Superior temporal gyrus (tissue), 1 donor: ENCODE results near the gene ITSN1.
"Not testable (repeated sequence)": the region's sequence is repeated elsewhere in the genome, so short reads cannot be mapped to it uniquely, and the experiment has no call there.

Source experiments
- DNase-seq: peaks from one replicate; pipeline ENCODE4 v3.0.0-alpha.2; 2016; ENCODE audit errors: extremely low spot score

The ITSN1 gene

GRCh38 chr21:33931052-33931798, 288.9 kb downstream of the ITSN1 start:
- not testable (repeated sequence) for DNase-seq

DNA sequence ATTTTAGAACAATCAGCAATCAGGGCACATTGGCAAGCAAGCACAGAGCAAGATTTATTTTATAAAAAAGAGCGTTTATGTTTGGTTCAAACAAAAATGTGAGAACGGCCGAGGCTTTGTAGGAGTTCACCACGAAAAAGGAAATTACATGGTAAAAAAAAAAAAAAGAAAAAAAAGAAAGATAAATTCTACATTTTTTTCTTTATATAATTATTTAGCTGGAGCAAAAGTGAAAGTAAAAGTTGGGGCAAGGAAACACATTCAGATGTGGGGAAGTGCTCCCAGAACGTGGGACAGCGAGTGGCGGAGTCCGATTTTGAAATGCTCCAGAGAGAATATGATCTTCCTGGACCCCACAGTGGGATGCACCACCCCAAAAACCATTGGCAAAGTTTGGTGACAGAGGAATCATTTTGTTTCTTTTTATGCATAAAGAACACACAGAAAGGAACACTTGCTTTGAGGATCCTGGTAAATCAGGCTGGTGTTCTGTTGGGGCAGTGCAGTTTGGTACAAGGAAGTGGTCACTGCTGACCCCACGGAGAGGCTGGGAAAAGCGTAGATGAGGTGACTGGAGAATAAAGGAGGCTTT, 289.6 kb downstream of the ITSN1 start:
- DNase-seq: no peak

DNA sequence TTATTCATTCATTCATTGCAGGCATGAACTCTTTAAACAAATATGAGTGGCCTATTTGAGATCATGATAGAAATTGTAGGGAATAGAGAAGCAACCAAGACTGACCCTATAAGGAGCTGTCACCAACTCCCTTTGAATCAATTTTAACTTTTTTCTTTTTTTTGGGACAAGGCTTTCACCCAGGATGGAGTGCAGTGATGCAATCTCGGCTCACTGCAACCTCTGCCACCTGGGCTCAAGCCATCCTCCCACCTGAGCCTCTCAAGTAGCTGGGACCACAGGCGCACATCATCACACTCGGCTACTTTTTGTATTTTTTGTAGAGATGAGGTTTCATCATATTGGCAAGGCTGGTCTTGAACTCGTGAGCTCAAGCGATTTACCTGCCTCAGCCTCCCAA, 290.4 kb downstream of the ITSN1 start:
- no peak for DNase-seq

- DNase-seq: no peak
Measured at GRCh38 chr21:33936301-33937038, 294.2 kb downstream of the ITSN1 start.

DNA sequence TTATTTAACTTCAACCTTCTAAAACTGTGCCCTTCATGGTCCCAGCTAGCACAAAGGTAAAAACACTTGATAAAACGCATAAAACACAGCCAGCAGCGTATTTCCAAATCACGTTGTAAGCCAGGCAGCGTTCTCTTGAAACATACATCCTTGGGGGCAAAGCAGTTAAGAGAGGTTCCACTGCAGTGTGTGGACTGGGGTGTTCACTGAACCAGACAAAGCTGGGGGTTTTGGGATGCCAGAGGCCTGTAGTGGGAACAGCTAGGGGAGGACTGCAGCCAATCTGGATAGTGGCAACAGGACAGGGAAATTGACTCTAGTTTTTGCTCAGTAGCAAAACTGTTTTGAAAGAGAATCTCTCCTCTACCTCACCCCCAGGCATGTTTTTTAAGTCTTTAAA, 294.8 kb downstream of the ITSN1 start:
- DNase-seq: no peak

DNA sequence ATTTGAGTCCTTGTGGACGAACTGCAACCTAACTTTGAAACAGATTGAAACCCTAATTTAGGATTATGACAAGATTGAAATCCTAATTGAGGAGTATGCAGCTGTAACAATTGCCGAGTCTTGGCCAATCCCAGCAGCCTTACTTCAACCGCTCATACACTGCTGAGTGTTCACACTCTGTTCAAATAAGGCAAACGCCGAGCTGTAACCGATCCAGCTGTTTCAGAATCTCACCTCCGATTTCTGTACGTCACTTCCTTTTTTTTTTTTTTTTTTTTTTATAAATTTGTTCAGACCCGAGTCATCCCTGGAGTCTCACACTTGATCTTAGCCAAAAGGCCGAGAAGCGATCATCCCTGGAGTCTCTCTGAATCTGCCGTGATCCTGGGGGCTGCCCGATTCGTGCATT, 295.6 kb downstream of the ITSN1 start:
- no peak for DNase-seq

DNA sequence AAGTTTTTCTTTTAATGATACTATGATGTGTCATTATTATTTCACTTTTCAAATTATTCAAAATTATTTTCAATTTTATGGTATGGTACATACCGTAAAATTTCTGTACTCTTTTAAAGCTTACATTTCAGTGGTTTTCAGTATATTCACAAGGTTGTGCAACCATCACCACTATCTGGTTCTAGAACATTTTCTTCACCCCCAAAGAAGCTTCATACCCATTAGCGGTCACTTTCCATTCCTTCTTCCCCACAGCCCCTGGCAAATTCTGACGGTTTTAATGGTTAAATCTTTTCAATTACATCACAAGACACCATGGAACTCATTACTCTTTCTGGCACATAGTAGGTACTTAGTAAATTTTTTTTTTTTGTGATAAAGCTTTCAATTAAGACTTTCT, 296.1 kb downstream of the ITSN1 start:
- no peak for DNase-seq

- no peak for DNase-seq
Measured at GRCh38 chr21:33939226-33939625, 296.9 kb downstream of the ITSN1 start.

DNA sequence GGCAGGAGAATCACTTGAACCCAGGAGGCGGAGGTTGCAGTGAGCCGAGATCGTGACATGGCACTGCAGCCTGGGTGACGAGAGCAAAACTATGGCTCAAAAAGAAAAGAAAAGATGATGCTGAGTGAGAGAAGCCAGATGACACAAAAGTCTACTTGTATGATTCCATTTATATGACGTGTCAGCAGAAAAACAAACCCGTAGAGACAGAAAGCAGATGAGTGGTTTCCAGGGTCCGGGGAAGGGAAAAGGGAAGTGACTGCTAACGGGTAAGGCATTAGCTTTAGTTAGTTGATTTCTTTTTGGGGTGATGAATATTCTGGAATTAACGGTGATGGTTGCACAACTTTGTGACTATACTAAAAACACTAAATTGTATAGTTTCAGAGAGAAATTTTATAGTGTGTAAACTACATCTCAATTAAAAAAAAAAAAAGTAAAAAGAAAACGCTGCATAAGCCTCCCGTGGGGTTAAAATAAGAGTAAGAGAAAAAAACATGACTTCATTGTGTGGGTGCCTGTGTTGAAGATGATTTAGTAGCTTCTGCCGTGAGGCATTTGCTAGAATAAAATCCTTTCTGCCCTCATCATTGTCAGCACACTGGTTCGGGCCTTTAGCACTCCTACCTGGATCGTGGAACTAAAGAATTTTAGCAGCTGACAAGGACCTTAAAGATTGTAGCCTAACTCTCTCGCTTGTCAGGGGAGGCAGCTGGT, 298.0 kb downstream of the ITSN1 start:
- DNase-seq: no peak

DNA sequence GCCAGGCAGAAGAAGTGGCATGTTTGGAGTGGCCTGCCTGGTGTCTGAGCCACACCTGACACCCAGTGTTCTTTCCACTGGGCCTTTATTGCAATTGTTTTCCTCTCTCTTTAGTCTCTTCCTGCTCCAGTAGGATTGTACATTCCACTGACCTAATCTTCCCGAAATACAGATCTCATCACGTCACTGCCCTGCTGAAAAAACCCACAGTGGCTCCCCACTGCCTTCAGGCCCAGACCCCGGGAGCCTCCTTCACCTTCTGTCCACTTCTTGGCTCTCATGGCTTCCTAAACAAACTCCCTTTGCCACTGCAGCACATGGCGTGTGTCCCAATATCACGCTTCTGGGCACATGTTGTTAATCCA, 298.6 kb downstream of the ITSN1 start:
- DNase-seq: no peak

- no peak for DNase-seq
Measured at GRCh38 chr21:33942426-33942825, 300.1 kb downstream of the ITSN1 start.

DNA sequence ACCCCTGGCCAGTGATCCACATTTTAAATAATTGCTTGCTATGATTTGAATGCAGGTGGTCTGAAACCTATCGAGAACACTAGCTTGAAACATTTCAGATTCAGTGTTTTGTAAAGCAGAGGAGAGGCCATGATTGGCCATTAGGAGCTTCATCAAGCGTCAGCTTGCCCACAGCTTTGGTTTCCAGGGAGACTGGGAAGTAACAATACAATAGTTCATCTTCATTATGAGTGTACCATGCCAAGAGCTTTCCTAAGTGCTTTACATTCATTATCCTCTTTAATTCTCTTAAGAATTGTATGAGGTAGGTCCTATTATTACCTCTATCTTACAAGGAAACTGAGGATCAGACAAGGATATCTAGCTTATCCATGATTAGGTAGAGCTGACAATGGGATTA, 301.0 kb downstream of the ITSN1 start:
- DNase-seq: no peak

DNA sequence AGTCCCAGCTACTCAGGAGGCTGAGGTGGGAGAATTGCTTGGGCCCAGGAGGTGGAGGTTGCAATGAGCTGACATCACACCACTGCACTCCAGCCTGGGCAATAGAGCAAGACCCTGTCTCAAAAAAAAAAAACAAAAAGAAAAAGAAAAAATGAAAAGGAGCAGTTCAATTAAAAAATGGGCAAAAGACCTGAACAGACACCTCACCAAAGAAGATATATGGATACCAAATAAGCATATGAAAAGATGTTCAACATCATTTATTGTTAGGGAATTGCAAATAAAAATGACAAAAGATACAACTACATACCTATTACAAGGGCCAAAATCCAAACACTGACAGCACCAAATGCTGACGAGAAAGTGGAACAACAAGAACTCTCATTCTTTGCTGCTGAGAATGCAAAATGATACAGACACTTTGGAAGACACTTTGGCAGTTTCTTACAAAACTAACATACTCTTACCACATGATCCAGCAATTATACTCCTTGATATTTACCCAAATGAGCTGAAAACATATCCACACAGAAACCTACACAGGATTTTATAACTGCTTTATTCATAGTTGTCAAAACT, 302.0 kb downstream of the ITSN1 start:
- DNase-seq: no peak

- no peak for DNase-seq
Measured at GRCh38 chr21:33945652-33946270, 303.5 kb downstream of the ITSN1 start.

DNA sequence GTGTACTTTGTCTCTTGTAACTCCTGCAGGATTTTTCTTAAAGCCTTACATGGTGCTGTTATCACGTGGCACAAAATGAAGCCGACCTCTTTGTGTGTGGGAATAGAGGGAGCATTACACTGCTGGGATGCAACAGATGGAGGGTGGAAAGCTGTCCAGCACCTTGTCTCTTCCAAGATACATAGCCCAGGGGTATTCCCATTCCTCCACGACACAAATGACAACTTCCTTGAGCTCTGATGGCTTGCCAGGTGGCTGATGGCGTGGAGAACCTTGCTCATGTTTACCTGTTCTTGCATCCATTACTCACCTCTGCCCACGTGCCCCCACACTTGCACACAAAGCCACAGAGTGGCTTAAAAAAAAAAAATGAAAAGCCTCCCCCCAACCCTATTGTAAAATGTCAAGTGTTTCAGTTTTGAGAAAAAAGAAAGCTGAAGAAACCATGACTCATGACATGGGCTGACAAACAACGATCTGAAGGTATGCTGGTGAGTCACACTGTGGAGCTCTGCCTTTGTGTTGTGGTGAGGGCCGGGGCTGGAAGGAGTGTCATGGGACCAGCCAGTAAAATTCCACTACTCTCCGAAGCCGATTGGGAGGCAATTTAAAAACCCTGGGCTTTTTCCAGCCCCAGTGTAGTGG, 305.3 kb downstream of the ITSN1 start:
- peak; percentile 37 for DNase-seq

DNA sequence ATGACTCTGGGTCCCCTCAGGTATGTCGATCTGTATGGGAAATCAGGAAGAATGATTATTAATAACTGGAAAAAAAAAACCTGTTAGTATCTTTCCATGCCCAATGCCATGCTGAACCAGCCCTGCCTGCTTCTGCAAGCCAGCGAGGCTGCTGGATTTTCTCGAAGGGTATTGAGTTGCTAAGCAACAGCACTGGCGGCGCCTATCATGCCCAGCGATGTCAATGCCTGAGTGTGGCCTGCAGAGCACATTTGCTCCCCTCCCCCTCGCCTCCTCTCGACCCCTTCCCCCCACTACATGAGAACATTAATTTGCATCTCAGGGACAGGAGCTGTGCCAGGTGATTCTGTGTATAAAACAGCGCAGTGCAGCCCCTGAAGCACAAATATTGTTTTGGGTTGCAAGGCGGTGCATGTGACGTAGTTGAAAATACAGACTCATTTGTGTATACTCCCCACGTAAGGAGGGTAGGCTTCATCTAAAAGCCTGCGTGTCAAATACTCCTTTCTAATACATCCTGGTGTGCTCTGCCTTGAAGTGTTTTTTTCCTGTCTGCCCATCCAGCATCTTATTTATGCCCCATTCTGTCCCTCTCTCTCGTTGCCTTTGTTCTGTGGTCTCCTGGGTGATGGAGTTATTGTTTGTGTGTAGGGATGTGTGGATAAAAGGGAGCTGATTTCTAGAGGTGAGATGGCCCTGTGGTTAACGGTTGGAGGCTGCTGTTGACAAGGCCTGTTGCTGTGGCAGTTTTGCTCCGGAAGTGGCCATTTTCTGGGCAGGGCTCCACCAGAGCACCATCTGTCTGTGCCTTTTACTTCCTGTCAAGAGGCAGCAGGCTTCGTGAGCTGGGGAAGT, 306.0 kb downstream of the ITSN1 start:
- DNase-seq: peak; percentile 81

GRCh38 chr21:33948951-33949444, 306.7 kb downstream of the ITSN1 start:
- DNase-seq: no peak
